Measurements from ENCODE around the gene PER3. TPM values are rescaled to one million over a fixed set of nuclear protein-coding genes. Genes with fewer than 3 reads are reported as not detected.

PER3 gene
- total RNA-seq, 1 donor from 2014 or later, result 11.5 TPM

GRCh38 chr1:7747605-7748004 lies 36.5 kb upstream of the PER3 start:
- Mint-ChIP-seq H3K27me3 (ENCODE audit: low read depth) (no peaks in the 10 kb centered on the region), H3K4me1 (peaks cover 8% of the 10 kb centered on the region), H3K9me3 (no peaks in the 10 kb centered on the region), H3K27ac (no peak overlapping the region), H3K36me3 (no peaks in the 10 kb centered on the region), H3K4me3 (no peak overlapping the region)
- no peak for DNase-seq (ENCODE audit: low spot score in 2 of 2, unreplicated experiment in 2 of 2)
- TF ChIP-seq CTCF (IDR thresholded peaks at IDR 0.05; ENCODE audit: unreplicated experiment), result no peak

- H3K4me3 Mint-ChIP-seq, result no peak overlapping the region
- H3K27ac Mint-ChIP-seq, result no peak overlapping the region
- no peak for TF ChIP-seq CTCF (IDR thresholded peaks at IDR 0.05; ENCODE audit: unreplicated experiment)
- H3K27me3 Mint-ChIP-seq (ENCODE audit: low read depth), result no peaks in the 10 kb centered on the region
- H3K9me3 Mint-ChIP-seq, result no peaks in the 10 kb centered on the region
- no peaks in the 10 kb centered on the region for H3K36me3 Mint-ChIP-seq
- DNase-seq (ENCODE audit: low spot score in 2 of 2, unreplicated experiment in 2 of 2), result no peak
- peaks cover 15% of the 10 kb centered on the region for H3K4me1 Mint-ChIP-seq
These were observed 35.0 kb upstream of the PER3 start for GRCh38 chr1:7749126-7749525.

GRCh38 chr1:7751174-7751573 lies 32.9 kb upstream of the PER3 start:
- H3K9me3 Mint-ChIP-seq, result no peaks in the 10 kb centered on the region
- H3K27ac Mint-ChIP-seq, result no peak overlapping the region
- DNase-seq (ENCODE audit: low spot score in 2 of 2, unreplicated experiment in 2 of 2), result no peak
- H3K4me1 Mint-ChIP-seq, result peaks cover 12% of the 10 kb centered on the region
- H3K27me3 Mint-ChIP-seq (ENCODE audit: low read depth), result no peaks in the 10 kb centered on the region
- no peaks in the 10 kb centered on the region for H3K36me3 Mint-ChIP-seq
- TF ChIP-seq CTCF (IDR thresholded peaks at IDR 0.05; ENCODE audit: unreplicated experiment), result no peak
- no peak overlapping the region for H3K4me3 Mint-ChIP-seq

GRCh38 chr1:7752512-7753417 lies 31.3 kb upstream of the PER3 start:
- H3K27me3 Mint-ChIP-seq (ENCODE audit: low read depth), result no peaks in the 10 kb centered on the region
- H3K27ac Mint-ChIP-seq, result peak overlapping the region; percentile 89
- DNase-seq (ENCODE audit: low spot score in 2 of 2, unreplicated experiment in 2 of 2), result peak; percentile 33 to 71
- peaks cover 12% of the 10 kb centered on the region for H3K4me1 Mint-ChIP-seq
- no peaks in the 10 kb centered on the region for H3K36me3 Mint-ChIP-seq
- no peaks in the 10 kb centered on the region for H3K9me3 Mint-ChIP-seq
- TF ChIP-seq CTCF (IDR thresholded peaks at IDR 0.05; ENCODE audit: unreplicated experiment), result peak; percentile 83
- peak overlapping the region; percentile 70 for H3K4me3 Mint-ChIP-seq

GRCh38 chr1:7753641-7754040 lies 30.4 kb upstream of the PER3 start:
- Mint-ChIP-seq H3K4me3 (no peak overlapping the region), H3K27ac (no peak overlapping the region), H3K9me3 (no peaks in the 10 kb centered on the region), H3K36me3 (no peaks in the 10 kb centered on the region), H3K27me3 (ENCODE audit: low read depth) (no peaks in the 10 kb centered on the region), H3K4me1 (peaks cover 12% of the 10 kb centered on the region)
- TF ChIP-seq CTCF (IDR thresholded peaks at IDR 0.05; ENCODE audit: unreplicated experiment), result no peak
- no peak for DNase-seq (ENCODE audit: low spot score in 2 of 2, unreplicated experiment in 2 of 2)
